ENCODE results near the gene OBP2A. TPM values are rescaled to one million over a fixed set of nuclear protein-coding genes. Genes with fewer than 3 reads are reported as not detected.

The OBP2A gene
- total and polyA plus RNA-seq, 5 donors from 2014 or later: not detected

DNA sequence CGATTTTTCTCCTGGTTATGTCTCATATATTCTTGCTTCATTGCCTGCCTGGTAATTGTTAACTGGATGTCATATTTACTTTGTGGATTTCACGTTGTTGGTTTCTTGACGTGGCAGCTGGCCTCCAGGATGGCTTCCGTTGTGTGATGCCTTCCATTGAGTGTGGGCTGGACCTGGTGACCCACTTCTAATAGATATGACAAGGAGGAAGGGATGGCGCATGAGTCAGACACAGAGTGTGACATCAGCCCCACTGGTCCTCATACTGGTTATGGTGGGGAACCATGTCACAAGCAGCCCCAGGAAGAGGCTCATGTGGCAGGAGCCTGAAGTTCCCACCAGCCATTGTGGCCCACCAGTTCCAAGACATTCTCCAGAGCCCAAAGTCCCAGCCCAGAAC, 9.3 kb downstream of the OBP2A start:
- H3K36me3 Mint-ChIP-seq: no peaks in the 10 kb centered on the region

DNA sequence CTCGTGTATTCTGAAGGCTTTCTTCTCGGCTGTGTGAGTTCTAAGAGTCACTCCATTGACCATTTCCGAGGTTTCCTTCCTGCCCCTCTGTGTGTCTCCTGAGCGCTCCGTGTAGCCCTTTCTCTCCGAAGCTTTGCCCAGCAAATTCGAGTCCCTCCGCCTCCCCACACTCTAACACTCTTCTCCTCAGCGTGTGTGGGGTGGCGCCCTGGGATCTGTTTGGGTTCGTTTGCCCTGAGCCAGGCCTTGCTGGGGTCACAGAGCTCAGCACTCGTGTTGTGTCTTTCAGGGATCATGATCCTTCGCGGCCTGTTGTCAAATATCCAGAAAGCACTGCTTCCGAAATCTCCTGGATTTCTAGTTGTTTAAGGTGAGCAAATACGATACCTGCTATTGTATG, 10.0 kb downstream of the OBP2A start:
- no peak for ATAC-seq (ENCODE audit: low read depth in 2 of 2)

More for the DNA sequence above, 9.3 kb downstream of the OBP2A start:
- Mint-ChIP-seq H3K9me3 (no peaks in the 10 kb centered on the region), H3K4me3 (no peak overlapping the region), H3K4me1 (no peaks in the 10 kb centered on the region), H3K27me3 (peaks cover 5% of the 10 kb centered on the region), H3K27ac (peak overlapping the region in 1 of 3 donors; percentile 28)
- H3K27ac ChIP-seq (ENCODE audit: insufficient read depth, low read length, poor library complexity, severe bottlenecking): no peak overlapping the region
- H3K4me3 ChIP-seq (ENCODE audit: low read depth, low read length): no peak overlapping the region
- no peaks in the 10 kb centered on the region for H3K4me1 ChIP-seq (ENCODE audit: control insufficient read depth, insufficient read depth, low read length, poor library complexity, severe bottlenecking)
- H3K27me3 ChIP-seq (ENCODE audit: control insufficient read depth, insufficient read depth, low read length): no peaks in the 10 kb centered on the region
- no peak for DNase-seq
- H3K9me3 ChIP-seq (ENCODE audit: control insufficient read depth in 2 of 2, low read length in 2 of 2): no peaks in the 10 kb centered on the region
- no peak for ATAC-seq (ENCODE audit: low read depth in 2 of 2)
- no peaks in the 10 kb centered on the region for H3K36me3 ChIP-seq (ENCODE audit: control insufficient read depth, insufficient read depth, low read length)

DNA sequence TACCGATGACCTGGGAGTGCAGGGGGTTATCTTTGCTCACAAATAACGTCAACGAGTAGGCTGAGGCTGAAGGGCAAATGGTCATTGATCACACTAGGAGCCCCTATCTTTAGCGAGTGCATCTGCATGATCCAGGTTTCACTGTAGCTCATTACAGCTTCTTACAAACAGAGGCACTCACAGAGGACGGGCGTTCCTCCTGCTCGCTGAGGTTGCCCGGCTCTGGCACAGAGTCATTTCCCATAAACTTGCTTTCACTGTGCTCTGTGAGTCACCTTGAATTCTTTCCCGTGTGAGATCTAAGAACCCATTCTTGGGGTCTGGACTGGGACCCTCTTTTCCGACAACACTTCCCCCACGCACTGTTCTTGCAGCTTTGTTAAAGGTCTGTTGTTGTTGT, 13.7 kb downstream of the OBP2A start:
- Mint-ChIP-seq H3K9me3 (no peaks in the 10 kb centered on the region), H3K4me1 (no peaks in the 10 kb centered on the region), H3K36me3 (no peaks in the 10 kb centered on the region), H3K27ac (no peak overlapping the region), H3K4me3 (no peak overlapping the region), H3K27me3 (no peaks in the 10 kb centered on the region)
- Histone ChIP-seq H3K27me3 (ENCODE audit: control insufficient read depth, insufficient read depth, low read length) (no peaks in the 10 kb centered on the region), H3K4me3 (ENCODE audit: low read depth, low read length) (no peak overlapping the region), H3K9me3 (ENCODE audit: control insufficient read depth in 2 of 2, low read length in 2 of 2) (no peaks in the 10 kb centered on the region), H3K27ac (ENCODE audit: insufficient read depth, low read length, poor library complexity, severe bottlenecking) (no peak overlapping the region), H3K36me3 (ENCODE audit: control insufficient read depth, insufficient read depth, low read length) (no peaks in the 10 kb centered on the region), H3K4me1 (ENCODE audit: control insufficient read depth, insufficient read depth, low read length, poor library complexity, severe bottlenecking) (no peaks in the 10 kb centered on the region)
- ATAC-seq (ENCODE audit: low read depth in 2 of 2) (no peak), DNase-seq (no peak)

More for the DNA sequence above, 10.0 kb downstream of the OBP2A start:
- no peaks in the 10 kb centered on the region for H3K4me1 Mint-ChIP-seq
- Histone ChIP-seq H3K27ac (ENCODE audit: insufficient read depth, low read length, poor library complexity, severe bottlenecking) (no peak overlapping the region), H3K9me3 (ENCODE audit: control insufficient read depth in 2 of 2, low read length in 2 of 2) (no peaks in the 10 kb centered on the region), H3K4me1 (ENCODE audit: control insufficient read depth, insufficient read depth, low read length, poor library complexity, severe bottlenecking) (no peaks in the 10 kb centered on the region), H3K36me3 (ENCODE audit: control insufficient read depth, insufficient read depth, low read length) (no peaks in the 10 kb centered on the region), H3K27me3 (ENCODE audit: control insufficient read depth, insufficient read depth, low read length) (no peaks in the 10 kb centered on the region), H3K4me3 (ENCODE audit: low read depth, low read length) (no peak overlapping the region)
- no peak for DNase-seq
- H3K4me3 Mint-ChIP-seq: no peak overlapping the region
- H3K27me3 Mint-ChIP-seq: peaks cover under 1% of the 10 kb centered on the region
- peak overlapping the region in 1 of 3 donors; percentile 39 for H3K27ac Mint-ChIP-seq
- H3K36me3 Mint-ChIP-seq: no peaks in the 10 kb centered on the region
- no peaks in the 10 kb centered on the region for H3K9me3 Mint-ChIP-seq

DNA sequence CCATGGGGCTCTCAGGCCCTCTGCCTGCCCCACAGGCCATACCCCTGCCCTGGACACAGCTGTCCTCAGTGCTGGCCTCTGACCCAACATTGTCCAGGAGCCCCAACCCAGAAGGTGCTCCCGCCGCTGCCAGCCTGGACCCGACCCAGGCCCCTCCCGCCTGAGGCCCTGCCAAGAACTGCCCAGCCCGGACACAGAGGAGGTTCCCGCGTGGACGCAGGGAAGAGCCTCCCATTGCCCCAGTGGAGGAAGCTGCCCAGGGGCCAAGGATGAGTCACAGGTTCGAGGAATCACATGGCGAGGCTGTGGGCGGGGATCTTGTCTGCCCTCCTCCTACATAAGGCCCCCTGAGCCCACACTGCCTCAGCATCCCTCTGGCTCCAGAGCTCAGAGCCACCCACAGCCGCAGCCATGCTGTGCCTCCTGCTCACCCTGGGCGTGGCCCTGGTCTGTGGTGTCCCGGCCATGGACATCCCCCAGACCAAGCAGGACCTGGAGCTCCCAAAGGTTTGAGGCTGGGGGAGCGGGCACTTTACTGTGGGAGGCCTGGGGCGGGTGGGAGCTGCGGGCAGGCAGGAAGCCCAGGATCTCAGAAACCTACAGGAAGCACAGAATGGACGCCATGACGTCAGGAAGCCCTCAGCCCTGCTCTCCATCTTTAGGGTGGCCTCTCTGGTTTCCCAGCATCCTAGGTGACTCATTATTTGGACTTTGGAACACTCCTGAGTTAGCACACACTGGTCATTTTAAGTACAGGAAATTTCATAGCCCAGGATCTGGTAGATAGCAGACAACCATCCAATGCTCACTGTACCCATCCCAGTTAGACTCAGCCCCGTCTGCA, 15.7 kb downstream of the OBP2A start, which contains the start of gene PAEP:
Gene PAEP (plus strand): TSS at position 366 of the 844 bp plus-strand sequence.
- DNase-seq: no peak
- Mint-ChIP-seq H3K27ac (peak within 1 kb of the TSS in 1 of 3 donors; percentile 60), H3K4me1 (peaks cover 0 to under 1% (median 0%) of the 10 kb centered on the region in 4 donors), H3K9me3 (no peaks in the 10 kb centered on the region), H3K36me3 (no peaks in the 10 kb centered on the region), H3K27me3 (peaks cover 4% of the 10 kb centered on the region), H3K4me3 (no peak within 1 kb of the TSS)
- Histone ChIP-seq H3K9me3 (ENCODE audit: control insufficient read depth in 2 of 2, low read length in 2 of 2) (no peaks in the 10 kb centered on the region), H3K27me3 (ENCODE audit: control insufficient read depth, insufficient read depth, low read length) (no peaks in the 10 kb centered on the region), H3K4me1 (ENCODE audit: control insufficient read depth, insufficient read depth, low read length, poor library complexity, severe bottlenecking) (no peaks in the 10 kb centered on the region), H3K27ac (ENCODE audit: insufficient read depth, low read length, poor library complexity, severe bottlenecking) (no peak within 1 kb of the TSS), H3K4me3 (ENCODE audit: low read depth, low read length) (no peak within 1 kb of the TSS), H3K36me3 (ENCODE audit: control insufficient read depth, insufficient read depth, low read length) (no peaks in the 10 kb centered on the region)
- no peak for ATAC-seq (ENCODE audit: low read depth in 2 of 2)

DNA sequence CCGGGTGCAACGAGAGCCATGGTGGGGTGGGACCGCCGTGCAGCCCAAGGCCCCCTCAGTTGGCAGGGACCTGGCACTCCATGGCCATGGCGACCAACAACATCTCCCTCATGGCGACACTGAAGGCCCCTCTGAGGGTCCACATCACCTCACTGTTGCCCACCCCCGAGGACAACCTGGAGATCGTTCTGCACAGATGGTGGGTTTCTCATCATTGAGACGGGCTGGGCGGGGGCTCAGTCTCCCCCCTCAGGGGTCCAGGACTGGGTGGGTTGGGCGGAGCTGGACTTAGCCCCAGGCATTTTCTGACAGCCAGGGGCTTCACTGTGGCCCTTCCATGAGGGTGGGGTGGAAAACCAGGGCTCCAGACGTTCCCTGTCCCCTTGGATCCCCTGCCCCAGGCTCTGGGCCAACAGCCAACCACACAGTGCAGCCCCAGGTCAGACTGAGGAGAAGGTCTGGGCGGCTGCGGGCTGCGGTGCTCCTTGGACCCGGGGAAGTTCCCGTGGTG, 16.4 kb downstream of the OBP2A start:
- ATAC-seq (ENCODE audit: low read depth in 2 of 2): no peak
- Mint-ChIP-seq H3K4me3 (no peak overlapping the region), H3K27ac (peak overlapping the region in 1 of 3 donors; percentile 60), H3K36me3 (no peaks in the 10 kb centered on the region), H3K4me1 (peaks cover 0 to 7% (median 0%) of the 10 kb centered on the region in 4 donors), H3K27me3 (peaks cover 8% of the 10 kb centered on the region), H3K9me3 (peaks cover 0 to 1% (median 0%) of the 10 kb centered on the region in 7 donors)
- H3K36me3 ChIP-seq (ENCODE audit: control insufficient read depth, insufficient read depth, low read length): no peaks in the 10 kb centered on the region
- H3K27me3 ChIP-seq (ENCODE audit: control insufficient read depth, insufficient read depth, low read length): no peaks in the 10 kb centered on the region
- H3K9me3 ChIP-seq (ENCODE audit: control insufficient read depth in 2 of 2, low read length in 2 of 2): no peaks in the 10 kb centered on the region
- no peak overlapping the region for H3K27ac ChIP-seq (ENCODE audit: insufficient read depth, low read length, poor library complexity, severe bottlenecking)
- DNase-seq: no peak
- H3K4me1 ChIP-seq (ENCODE audit: control insufficient read depth, insufficient read depth, low read length, poor library complexity, severe bottlenecking): no peaks in the 10 kb centered on the region
- no peak overlapping the region for H3K4me3 ChIP-seq (ENCODE audit: low read depth, low read length)

DNA sequence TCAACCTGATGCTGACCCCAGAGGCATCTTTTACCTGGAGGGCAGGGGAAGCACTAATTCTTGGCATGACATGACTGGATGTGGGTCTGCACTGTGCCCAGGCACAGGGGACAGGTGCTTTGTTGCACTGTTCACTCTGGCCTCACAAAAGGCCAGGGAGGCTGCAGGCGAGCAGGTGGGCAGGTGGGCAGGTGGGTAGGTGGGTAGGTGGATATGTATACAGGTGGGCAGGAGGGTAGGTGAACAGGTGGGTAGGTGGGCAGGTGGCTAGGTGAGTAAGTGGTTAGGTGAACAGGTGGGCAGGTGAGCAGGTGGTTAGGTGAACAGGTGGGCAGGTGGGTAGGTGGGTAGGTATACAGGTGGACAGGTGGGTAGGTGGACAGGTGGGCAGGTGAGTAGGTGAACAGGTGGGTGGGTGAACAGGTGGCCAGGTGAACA, 17.1 kb downstream of the OBP2A start:
- DNase-seq: no peak
- no peaks in the 10 kb centered on the region for H3K27me3 ChIP-seq (ENCODE audit: control insufficient read depth, insufficient read depth, low read length)
- Mint-ChIP-seq H3K27me3 (peaks cover 8% of the 10 kb centered on the region), H3K36me3 (no peaks in the 10 kb centered on the region), H3K4me1 (peaks cover 0 to 7% (median 0%) of the 10 kb centered on the region in 4 donors), H3K27ac (no peak overlapping the region), H3K9me3 (peaks cover 0 to 2% (median 0%) of the 10 kb centered on the region in 7 donors), H3K4me3 (no peak overlapping the region)
- no peaks in the 10 kb centered on the region for H3K36me3 ChIP-seq (ENCODE audit: control insufficient read depth, insufficient read depth, low read length)
- H3K4me3 ChIP-seq (ENCODE audit: low read depth, low read length): no peak overlapping the region
- no peak for ATAC-seq (ENCODE audit: low read depth in 2 of 2)
- no peaks in the 10 kb centered on the region for H3K9me3 ChIP-seq (ENCODE audit: control insufficient read depth in 2 of 2, low read length in 2 of 2)
- no peak overlapping the region for H3K27ac ChIP-seq (ENCODE audit: insufficient read depth, low read length, poor library complexity, severe bottlenecking)
- no peaks in the 10 kb centered on the region for H3K4me1 ChIP-seq (ENCODE audit: control insufficient read depth, insufficient read depth, low read length, poor library complexity, severe bottlenecking)

DNA sequence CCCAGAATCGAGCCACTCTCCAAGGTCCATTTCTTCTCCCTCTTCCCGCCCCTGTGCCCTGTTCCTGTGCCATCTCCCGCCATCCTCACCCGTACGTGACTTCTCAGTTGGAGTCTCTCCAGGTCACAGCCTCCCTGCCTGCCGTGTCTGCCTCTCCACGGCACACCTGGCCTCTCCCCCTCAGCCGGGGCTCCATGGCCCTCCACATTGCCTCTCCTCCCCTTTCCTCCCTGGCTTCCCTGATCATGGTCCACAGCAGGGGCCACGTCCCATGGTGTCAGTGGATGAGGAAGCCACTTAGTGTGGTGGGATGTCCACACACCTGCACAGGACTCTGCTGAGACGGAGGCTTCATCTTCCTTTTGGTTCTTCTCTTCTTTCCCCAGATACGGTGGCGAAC, 17.9 kb downstream of the OBP2A start:
- H3K36me3 ChIP-seq (ENCODE audit: control insufficient read depth, insufficient read depth, low read length): no peaks in the 10 kb centered on the region
- ATAC-seq (ENCODE audit: low read depth in 2 of 2): no peak
- H3K27ac Mint-ChIP-seq: no peak overlapping the region
- no peak for DNase-seq
- H3K4me1 ChIP-seq (ENCODE audit: control insufficient read depth, insufficient read depth, low read length, poor library complexity, severe bottlenecking): no peaks in the 10 kb centered on the region
- no peaks in the 10 kb centered on the region for H3K9me3 ChIP-seq (ENCODE audit: control insufficient read depth in 2 of 2, low read length in 2 of 2)
- no peaks in the 10 kb centered on the region for H3K36me3 Mint-ChIP-seq
- peaks cover 8% of the 10 kb centered on the region for H3K27me3 Mint-ChIP-seq
- H3K27me3 ChIP-seq (ENCODE audit: control insufficient read depth, insufficient read depth, low read length): no peaks in the 10 kb centered on the region
- H3K9me3 Mint-ChIP-seq: peaks cover 0 to 2% (median 0%) of the 10 kb centered on the region in 7 donors
- H3K4me3 Mint-ChIP-seq: no peak overlapping the region
- no peak overlapping the region for H3K27ac ChIP-seq (ENCODE audit: insufficient read depth, low read length, poor library complexity, severe bottlenecking)
- H3K4me1 Mint-ChIP-seq: peaks cover 0 to 7% (median 0%) of the 10 kb centered on the region in 4 donors
- H3K4me3 ChIP-seq (ENCODE audit: low read depth, low read length): no peak overlapping the region
